Gastroesophageal sphincter (tissue), 4 donors: ENCODE data around the gene UFL1. TPM values are rescaled to one million over a fixed set of nuclear protein-coding genes. Genes with fewer than 3 reads are reported as not detected.
"Not testable (repeated sequence)": the region's sequence is repeated elsewhere in the genome, so short reads cannot be mapped to it uniquely, and the experiment has no call there.

Experiments
- ATAC-seq: fragments of 150-250 bp; one replicate; pipeline ENCODE4 v1.9.1; 2016; ENCODE audit warnings: mild to moderate bottlenecking, moderate library complexity
- H3K27ac ChIP-seq, 4 donors: fragments of 200-600 bp; sonication (generic) in 3 of 4; 1 replicate in 3 of 4; 2 replicates in 1 of 4; pipeline ENCODE4 v1.5.1; 2016 to 2019
- H3K27me3 ChIP-seq: fragments of 200-600 bp; sonication (generic); one replicate; pipeline ENCODE4 v1.5.1; 2019
- H3K36me3 ChIP-seq, 2 donors: fragments of 200-600 bp; sonication (generic); one replicate each; pipeline ENCODE4 v1.5.1; 2019; ENCODE audit warnings: control low read depth in 1 of 2
- H3K4me1 ChIP-seq, 3 donors: fragments of 200-600 bp; sonication (generic); 1 replicate in 2 of 3; 2 replicates in 1 of 3; pipeline ENCODE4 v1.5.1; 2016 to 2019; ENCODE audit warnings: control low read depth in 2 of 3
- H3K4me3 ChIP-seq, 2 donors: fragments of 200-600 bp; sonication (generic); one replicate each; pipeline ENCODE4 v1.5.1; 2019; ENCODE audit warnings: mild to moderate bottlenecking in 1 of 2, moderate library complexity in 1 of 2
- H3K9me3 ChIP-seq, 3 donors: fragments of 200-600 bp; sonication (generic); one replicate each; pipeline ENCODE4 v1.5.1; 2017 to 2019; ENCODE audit warnings: control low read depth in 2 of 3
- CTCF ChIP-seq, 4 experiments: fragments of 200-600 bp in 2 of 4; fragments of 450-650 bp in 2 of 4; sonication (generic) in 1 of 4; IDR thresholded peaks; one replicate each; pipeline ENCODE4 v1.5.1; 2017 to 2019; ENCODE audit warnings: antibody characterized with exemption in 4 of 4, mild to moderate bottlenecking in 2 of 4, moderate library complexity in 2 of 4
- EP300 ChIP-seq: sonication (generic); formaldehyde crosslinking; IDR thresholded peaks from one replicate; pipeline ENCODE4 v1.6.1; 2017; ENCODE audit warnings: antibody characterized with exemption, mild to moderate bottlenecking
- POLR2A ChIP-seq, 2 donors: fragments of 450-650 bp; IDR thresholded peaks; one replicate each; pipeline ENCODE4 v1.6.1; 2017; ENCODE audit warnings: antibody characterized with exemption in 2 of 2, mild to moderate bottlenecking in 2 of 2, moderate library complexity in 1 of 2
- POLR2AphosphoS5 ChIP-seq: sonication (generic); formaldehyde crosslinking; IDR thresholded peaks from one replicate; pipeline ENCODE4 v1.6.1; 2017; ENCODE audit warnings: antibody characterized with exemption
- WGBS, 2 donors: methylation state at CpG; one replicate each; pipeline ENCODE4 v1.1.5; 2018; ENCODE audit warnings: low coverage in 1 of 2; 5-methylcytosine and 5-hydroxymethylcytosine counted together
- total RNA-seq, 4 donors: library from RNA; depleted of rRNA; stranded (reverse); fragments of >200 nt; gene quantifications; one replicate each; pipeline ENCODE4 v1.1.0, GENCODE V29; 2016

The UFL1 gene
- total RNA-seq, 4 donors from 2014 or later: 25.5 to 36.4 (median 30.2) TPM

GRCh38 chr6:96545882-96546281, 24.3 kb downstream of the UFL1 start:
- Histone ChIP-seq H3K27me3 (no peaks in the 10 kb centered on the region), H3K36me3 (peaks cover 11 to 88% of the 10 kb centered on the region in 2 donors), H3K4me1 (no peaks in the 10 kb centered on the region), H3K9me3 (no peaks in the 10 kb centered on the region), H3K27ac (no peak overlapping the region), H3K4me3 (no peak overlapping the region)
- ATAC-seq: no peak
- TF ChIP-seq CTCF (IDR thresholded peaks at IDR 0.05) (no peak), POLR2A (IDR thresholded peaks at IDR 0.05) (no peak)
- WGBS, 2 donors: 85 to 87% methylated on average over 3 of the region's 3 CpGs

- no peak overlapping the region for H3K27ac ChIP-seq
- no peaks in the 10 kb centered on the region for H3K9me3 ChIP-seq
- WGBS, 2 donors: 84 to 86% methylated on average over 3 to 4 of the region's 4 CpGs
- H3K27me3 ChIP-seq: no peaks in the 10 kb centered on the region
- H3K4me3 ChIP-seq: no peak overlapping the region
- TF ChIP-seq POLR2A (IDR thresholded peaks at IDR 0.05) (no peak), CTCF (IDR thresholded peaks at IDR 0.05) (no peak), EP300 (no peak), POLR2AphosphoS5 (no peak)
- no peaks in the 10 kb centered on the region for H3K4me1 ChIP-seq
- ATAC-seq: no peak
- peaks cover 16 to 100% of the 10 kb centered on the region in 2 donors for H3K36me3 ChIP-seq
These were observed 26.0 kb downstream of the UFL1 start for GRCh38 chr6:96547654-96548053.

DNA sequence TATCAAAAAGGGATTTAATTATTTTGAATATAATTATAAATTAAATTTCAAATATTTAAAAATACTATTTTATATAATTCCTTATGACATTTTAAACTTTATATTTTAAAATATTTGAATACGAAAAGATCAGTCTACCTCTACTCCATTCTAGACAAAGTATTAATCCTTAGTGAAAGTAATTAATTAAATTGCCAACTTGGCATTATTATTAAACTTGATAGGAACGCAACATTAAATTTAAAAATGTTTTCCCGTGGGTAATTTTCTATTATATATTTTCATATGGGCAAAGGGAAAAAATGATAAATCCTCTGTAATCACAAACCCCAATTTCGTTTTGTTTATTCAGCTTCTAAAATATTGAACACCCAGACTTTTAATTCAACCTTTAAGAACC, 33.0 kb downstream of the UFL1 start:
- Histone ChIP-seq H3K27me3 (no peaks in the 10 kb centered on the region), H3K9me3 (no peaks in the 10 kb centered on the region), H3K4me1 (no peaks in the 10 kb centered on the region), H3K27ac (no peak overlapping the region), H3K4me3 (no peak overlapping the region), H3K36me3 (peaks cover 10 to 73% of the 10 kb centered on the region in 2 donors)
- WGBS, 2 donors: 82 to 86% methylated on average over 4 of the region's 4 CpGs
- TF ChIP-seq POLR2A (IDR thresholded peaks at IDR 0.05) (no peak), EP300 (no peak), POLR2AphosphoS5 (no peak), CTCF (IDR thresholded peaks at IDR 0.05) (no peak)
- no peak for ATAC-seq

DNA sequence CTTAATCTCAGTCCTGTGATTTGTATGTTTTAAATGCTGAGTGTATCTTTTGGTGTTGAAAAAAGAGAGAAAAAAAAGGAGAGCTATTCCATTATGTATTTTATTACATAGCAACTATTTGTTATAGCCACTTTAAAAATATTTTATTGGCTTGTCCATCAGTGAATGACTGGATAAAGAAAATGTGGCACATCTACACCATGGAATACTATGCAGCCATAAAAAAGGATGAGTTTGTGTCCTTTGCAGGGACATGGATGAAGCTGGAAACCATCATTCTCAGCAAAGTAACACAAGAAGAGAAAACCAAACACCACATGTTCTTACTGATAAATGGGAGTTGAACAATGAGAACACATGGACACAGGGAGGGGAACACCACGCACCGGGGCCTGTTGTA, 38.1 kb downstream of the UFL1 start:
- H3K27ac ChIP-seq, ATAC-seq: not testable (repeated sequence)
- 89 to 100% methylated on average over 2 of the region's 2 CpGs for WGBS, 2 donors

DNA sequence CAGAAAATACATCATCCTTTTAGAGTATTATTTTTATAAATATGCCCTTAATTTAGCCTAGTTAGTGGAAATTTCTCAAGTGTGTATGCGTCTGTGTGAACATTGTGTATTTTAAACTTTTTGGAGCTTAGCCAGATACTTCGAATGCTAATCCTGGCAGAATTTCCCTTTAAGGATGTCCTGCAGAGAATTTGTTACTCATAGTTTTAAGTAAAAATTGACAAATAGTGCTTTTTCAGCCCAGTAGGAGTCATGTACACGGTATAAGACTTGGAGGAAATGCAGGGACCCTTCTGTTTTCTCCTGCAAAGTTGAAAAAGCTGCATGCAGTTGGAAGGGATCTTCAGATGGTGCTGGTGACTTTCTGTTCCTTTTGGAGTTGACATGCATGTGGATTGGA, 41.3 kb downstream of the UFL1 start, which contains the start of gene FHL5:
FHL5 (plus strand) TSS at position 243 of the 400 bp plus-strand sequence. CDS start 40,486 bp downstream, outside the sequence.
- H3K9me3 ChIP-seq: no peaks in the 10 kb centered on the region
- TF ChIP-seq CTCF (IDR thresholded peaks at IDR 0.05): no peak
- no peak for TF ChIP-seq EP300
- no peak for TF ChIP-seq POLR2AphosphoS5
- TF ChIP-seq POLR2A (IDR thresholded peaks at IDR 0.05): no peak
- H3K4me3 ChIP-seq: peak within 1 kb of the TSS; percentile 14 to 31
- no peaks in the 10 kb centered on the region for H3K36me3 ChIP-seq
- no peaks in the 10 kb centered on the region for H3K27me3 ChIP-seq
- no peak for ATAC-seq
- WGBS, 2 donors: 1 to 11% methylated on average over 3 of the region's 3 CpGs
- no peaks in the 10 kb centered on the region for H3K4me1 ChIP-seq
- no peak within 1 kb of the TSS for H3K27ac ChIP-seq

More for the DNA sequence above, 38.1 kb downstream of the UFL1 start:
- peaks cover 0 to 21% of the 10 kb centered on the region in 2 donors for H3K36me3 ChIP-seq
- not testable (repeated sequence) for H3K4me1 ChIP-seq, H3K4me3 ChIP-seq, H3K9me3 ChIP-seq, H3K27me3 ChIP-seq

- ATAC-seq: no peak
These were observed 42.2 kb downstream of the UFL1 start for GRCh38 chr6:96563853-96564252.

More at GRCh38 chr6:96563853-96564252, 42.2 kb downstream of the UFL1 start:
- Histone ChIP-seq H3K4me1 (no peaks in the 10 kb centered on the region), H3K27me3 (no peaks in the 10 kb centered on the region), H3K9me3 (no peaks in the 10 kb centered on the region), H3K4me3 (peak overlapping the region; percentile 14 to 31), H3K27ac (no peak overlapping the region), H3K36me3 (no peaks in the 10 kb centered on the region)
- no peak for TF ChIP-seq EP300
- no peak for TF ChIP-seq POLR2A (IDR thresholded peaks at IDR 0.05)
- TF ChIP-seq CTCF (IDR thresholded peaks at IDR 0.05): no peak
- no peak for TF ChIP-seq POLR2AphosphoS5
